Iris pigment epithelial cell (primary cell): ENCODE results near the gene UBAP1L.
A peak's percentile ranks its signal among the peaks of the same experiment; 100 is the strongest.
"Not testable (repeated sequence)": the region's sequence is repeated elsewhere in the genome, so short reads cannot be mapped to it uniquely, and the experiment has no call there.

Experiments used
- DNase-seq: peaks from one replicate; pipeline ENCODE4 v3.0.0-alpha.2; 2011; ENCODE audit warnings: low read depth

Gene UBAP1L

GRCh38 chr15:65083262-65083701 lies 31.7 kb downstream of the UBAP1L start:
- peak; percentile 55 for DNase-seq

GRCh38 chr15:65082303-65082953 lies 32.6 kb downstream of the UBAP1L start:
- DNase-seq: no peak

GRCh38 chr15:65081758-65082157 lies 33.2 kb downstream of the UBAP1L start:
- no peak for DNase-seq

- no peak for DNase-seq
These were observed 33.7 kb downstream of the UBAP1L start for GRCh38 chr15:65081270-65081669.

- no peak for DNase-seq
These were observed 35.4 kb downstream of the UBAP1L start for GRCh38 chr15:65079580-65079979.

- DNase-seq: peak; percentile 55
These were observed 37.0 kb downstream of the UBAP1L start for GRCh38 chr15:65077981-65078352.

GRCh38 chr15:65077291-65077980 lies 37.6 kb downstream of the UBAP1L start:
- DNase-seq: no peak

- DNase-seq: no peak
These were observed 38.3 kb downstream of the UBAP1L start, which contains the start of gene KBTBD13 for GRCh38 chr15:65076486-65077290. TSS of gene KBTBD13 (plus strand) at chr15:65076746. CDS start at chr15:65076816, 70 bp downstream.

- not testable (repeated sequence) for DNase-seq
These were observed 39.2 kb downstream of the UBAP1L start for GRCh38 chr15:65075607-65076395.

- DNase-seq: not testable (repeated sequence)
These were observed 40.1 kb downstream of the UBAP1L start for GRCh38 chr15:65074946-65075345.

GRCh38 chr15:65072617-65073016 lies 42.4 kb downstream of the UBAP1L start:
- no peak for DNase-seq

GRCh38 chr15:65072027-65072426 lies 43.0 kb downstream of the UBAP1L start:
- no peak for DNase-seq

GRCh38 chr15:65071381-65071811 lies 43.6 kb downstream of the UBAP1L start:
- no peak for DNase-seq

GRCh38 chr15:65069779-65070546 lies 45.0 kb downstream of the UBAP1L start:
- DNase-seq: no peak

GRCh38 chr15:65069179-65069578 lies 45.8 kb downstream of the UBAP1L start:
- peak; percentile 83 for DNase-seq

GRCh38 chr15:65068403-65068788 lies 46.6 kb downstream of the UBAP1L start:
- no peak for DNase-seq

- DNase-seq: no peak
These were observed 47.2 kb downstream of the UBAP1L start, which contains the start of gene RASL12 for GRCh38 chr15:65067645-65068402. TSS of gene RASL12 (minus strand) at chr15:65067991. CDS start at chr15:65067835, 156 bp downstream.

- no peak for DNase-seq
These were observed 47.7 kb downstream of the UBAP1L start for GRCh38 chr15:65067317-65067644.

GRCh38 chr15:65066635-65067316 lies 48.2 kb downstream of the UBAP1L start:
- DNase-seq: no peak
